Hepatic stellate cell (primary cell): ENCODE results near the gene IL1RAPL1.
"Not testable (repeated sequence)": the region's sequence is repeated elsewhere in the genome, so short reads cannot be mapped to it uniquely, and the experiment has no call there.

ENCODE experiments used
- DNase-seq: peaks from one replicate; pipeline ENCODE4 v3.0.0; 2011; ENCODE audit warnings: low spot score

The IL1RAPL1 gene

DNA sequence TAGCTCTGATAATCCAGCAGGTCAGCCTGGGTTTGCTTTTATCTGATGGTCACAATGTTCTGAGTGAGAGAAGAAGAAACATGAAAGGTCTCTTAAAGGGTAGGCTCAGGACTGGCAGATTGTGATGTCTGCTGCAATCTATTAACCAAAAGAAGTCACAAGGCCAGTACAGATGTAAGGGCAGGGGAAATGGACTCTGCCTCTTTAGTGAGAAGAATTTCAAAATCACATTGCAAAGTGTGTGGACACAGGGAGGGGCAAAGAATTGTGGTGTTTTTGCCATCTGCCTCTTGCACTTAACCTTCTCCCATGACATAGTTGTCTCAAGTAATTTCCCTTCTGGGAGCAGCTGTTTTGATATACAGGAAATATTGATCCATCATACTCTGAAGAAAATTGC, 40.9 kb downstream of the IL1RAPL1 start:
- DNase-seq, result no peak

DNA sequence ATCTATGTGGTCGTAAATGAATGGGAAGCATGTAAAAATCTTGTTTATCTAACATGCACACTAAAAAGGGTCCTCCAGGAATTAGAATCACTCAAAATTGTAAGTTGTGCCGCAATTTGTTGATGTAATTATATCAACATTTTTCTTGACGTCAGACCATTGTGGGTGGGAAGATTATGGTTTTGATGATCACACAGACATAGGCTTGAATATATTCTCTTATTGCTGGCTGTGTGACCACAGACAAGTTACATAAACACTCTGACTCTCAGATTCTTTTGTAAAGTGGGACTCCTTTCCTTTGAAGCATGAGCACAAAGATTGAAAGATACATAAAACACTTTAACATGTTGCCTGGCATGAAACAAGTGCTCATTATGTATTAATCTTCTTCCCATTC, 51.5 kb downstream of the IL1RAPL1 start:
- DNase-seq, result no peak

DNA sequence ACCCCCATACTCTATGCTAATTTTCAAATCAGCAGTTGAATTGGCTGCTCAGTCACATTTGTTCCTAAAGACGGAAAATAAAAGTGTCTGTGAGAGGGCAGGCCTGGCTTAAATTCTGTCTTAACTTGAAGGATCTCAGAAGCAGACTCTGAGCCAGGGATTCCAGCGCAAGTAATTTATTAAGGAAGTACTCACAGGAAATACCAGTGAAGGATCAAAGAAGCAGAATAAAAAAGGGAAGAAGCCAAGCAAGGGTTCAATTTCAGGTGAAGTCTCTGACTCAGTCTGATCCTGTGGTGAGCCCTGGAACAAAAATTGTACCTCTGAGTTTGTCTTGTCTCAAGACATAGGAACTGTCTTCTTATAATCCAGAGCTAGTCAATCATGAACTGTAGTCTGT, 52.2 kb downstream of the IL1RAPL1 start:
- no peak for DNase-seq

DNA sequence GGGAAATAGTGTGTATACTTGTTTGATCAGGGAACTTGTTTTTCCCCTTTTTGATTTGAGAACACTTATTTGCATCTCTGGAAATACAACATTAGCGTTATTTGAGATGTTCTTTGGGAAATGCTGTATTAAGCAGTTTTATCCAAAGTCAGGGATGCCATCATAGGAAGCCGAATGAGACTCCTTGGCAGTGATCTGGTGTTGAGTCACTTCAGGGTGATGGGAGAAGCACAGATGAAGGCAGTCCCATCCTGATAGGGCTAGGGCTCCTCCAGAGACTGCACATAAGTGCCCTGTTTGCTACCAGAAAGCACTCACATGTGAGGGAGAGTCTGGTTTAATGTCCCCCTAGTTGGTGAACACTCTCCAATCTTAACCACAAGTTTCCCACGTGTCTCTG, 62.3 kb downstream of the IL1RAPL1 start:
- no peak for DNase-seq

DNA sequence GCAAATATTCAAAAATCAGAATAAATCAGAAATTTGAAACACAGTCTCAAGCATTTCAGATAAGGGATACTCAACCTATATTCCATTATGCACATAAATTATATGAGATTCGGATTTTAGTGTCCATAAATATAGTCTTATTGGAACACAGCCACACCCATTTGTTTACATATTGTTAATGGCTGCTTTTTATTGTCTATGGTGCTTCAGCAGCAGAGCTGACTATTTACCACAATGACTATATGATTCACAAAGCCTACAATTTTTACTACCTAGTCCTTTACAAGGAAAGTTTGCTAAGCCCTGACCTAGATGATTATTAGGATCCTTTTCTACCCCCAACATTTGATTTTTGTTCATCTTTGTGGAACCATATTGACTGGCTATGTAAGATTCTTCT, 63.9 kb downstream of the IL1RAPL1 start:
- no peak for DNase-seq

DNA sequence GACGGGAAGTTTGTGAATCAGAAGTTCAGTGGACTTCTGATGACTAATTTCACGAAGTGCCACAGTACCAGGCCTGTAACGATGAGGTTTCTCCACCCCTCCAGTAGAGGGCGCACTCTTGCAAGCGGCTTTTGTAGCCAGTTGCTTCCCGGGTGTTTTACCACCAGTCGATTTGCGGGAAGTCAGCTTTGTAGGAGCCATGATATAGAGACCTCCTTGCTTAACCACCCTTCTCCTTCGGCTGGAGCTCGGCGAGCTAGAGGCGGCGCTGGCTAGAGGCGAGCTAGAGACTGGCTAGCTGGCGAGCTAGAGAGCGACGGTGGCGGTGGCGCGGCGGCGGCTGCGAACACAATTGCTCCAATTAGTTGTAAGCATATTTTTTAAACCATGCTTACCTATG, 72.0 kb downstream of the IL1RAPL1 start:
- DNase-seq, result no peak

DNA sequence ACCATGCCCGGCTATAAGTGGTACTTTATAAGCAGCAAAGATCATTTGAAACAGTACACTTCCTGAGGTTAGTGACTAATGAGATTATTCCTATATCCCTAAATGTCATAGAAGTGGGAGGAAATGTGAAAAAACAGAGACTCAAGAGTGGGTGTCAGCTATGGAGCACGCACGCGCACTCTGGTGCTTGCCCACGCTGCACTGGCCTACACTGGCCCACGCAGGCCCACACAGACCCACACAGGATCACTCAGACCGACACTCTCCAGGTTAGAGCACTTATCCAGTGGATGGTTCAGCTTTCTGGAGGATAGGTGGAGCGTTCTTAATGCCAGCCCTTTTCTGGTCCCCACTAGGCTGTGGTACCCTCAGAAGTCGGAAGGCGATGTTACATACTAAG, 78.5 kb downstream of the IL1RAPL1 start:
- DNase-seq, result no peak

DNA sequence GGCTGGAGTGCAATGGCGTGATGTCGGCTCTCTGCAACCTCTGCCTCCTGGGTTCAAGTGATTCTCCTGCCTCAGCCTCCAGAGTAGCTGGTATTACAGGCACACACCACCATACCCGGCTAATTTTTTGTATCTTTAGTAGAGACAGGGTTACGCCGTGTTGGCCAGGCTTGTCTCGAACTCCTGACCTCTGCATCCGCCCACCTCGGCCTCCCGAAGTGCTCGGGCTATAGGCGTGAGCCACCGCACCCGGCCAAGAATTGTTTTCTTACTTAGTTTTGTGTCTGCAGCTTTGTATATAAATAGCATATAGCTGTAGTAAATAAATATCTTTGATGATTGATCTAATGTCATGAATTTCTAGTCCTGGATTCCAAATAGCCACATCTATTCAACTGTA, 81.1 kb downstream of the IL1RAPL1 start:
- DNase-seq, result no peak

DNA sequence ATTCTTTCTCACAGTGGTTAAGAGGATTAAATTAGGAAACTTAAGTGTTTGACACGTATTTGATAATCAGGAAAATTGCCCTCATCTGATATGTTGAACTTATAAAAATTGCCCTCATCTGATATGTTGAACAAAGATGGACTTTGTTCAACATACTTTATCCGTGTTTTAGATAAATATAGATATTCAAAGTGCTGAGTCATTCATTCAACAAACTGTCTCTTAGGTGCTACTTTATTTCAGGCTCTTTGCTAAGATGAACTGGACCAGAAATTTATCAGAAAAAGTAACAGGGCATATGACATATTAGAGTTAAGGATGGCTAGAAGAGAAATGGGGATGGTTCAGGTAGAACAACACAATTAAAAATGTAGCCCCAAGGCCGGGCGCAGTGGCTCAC, 81.7 kb downstream of the IL1RAPL1 start:
- DNase-seq, result no peak

DNA sequence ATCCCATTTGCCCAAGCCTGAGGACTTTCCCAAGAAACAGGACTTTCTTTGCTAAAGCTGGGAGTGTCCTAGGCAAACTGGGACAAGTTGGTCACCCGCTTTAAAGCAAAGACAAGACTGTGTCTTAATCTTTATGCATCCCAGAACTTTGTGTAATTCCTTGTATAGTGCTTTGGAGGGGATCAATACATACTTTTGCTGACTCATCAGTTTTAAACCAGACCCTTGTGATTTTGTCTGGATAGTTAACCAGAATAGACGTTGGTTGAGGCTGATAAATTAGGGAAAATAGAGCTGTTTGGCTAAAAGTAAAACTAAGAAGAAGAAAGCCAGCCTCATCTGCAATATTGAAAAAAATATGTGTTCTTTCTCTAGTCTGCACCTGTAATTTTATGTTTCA, 82.8 kb downstream of the IL1RAPL1 start:
- DNase-seq, result no peak

DNA sequence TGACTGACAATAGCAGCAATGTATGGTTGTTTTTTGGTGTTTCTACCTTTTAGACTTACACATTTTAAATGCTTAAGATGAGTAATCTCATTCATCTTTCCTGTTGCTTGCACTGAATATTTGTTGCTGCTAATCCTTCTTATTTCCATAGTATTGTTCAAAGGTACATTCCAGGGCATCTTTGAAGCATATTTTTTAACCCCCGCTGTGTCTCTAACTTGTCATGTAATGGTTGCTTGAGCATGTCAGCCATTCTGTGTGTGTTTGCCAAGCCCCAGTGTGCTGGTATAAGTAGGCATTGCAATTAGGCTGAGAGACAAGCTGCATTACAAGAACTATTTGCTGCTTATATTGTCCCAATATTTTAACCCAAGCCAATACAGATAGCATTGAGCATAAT, 87.9 kb downstream of the IL1RAPL1 start:
- no peak for DNase-seq

DNA sequence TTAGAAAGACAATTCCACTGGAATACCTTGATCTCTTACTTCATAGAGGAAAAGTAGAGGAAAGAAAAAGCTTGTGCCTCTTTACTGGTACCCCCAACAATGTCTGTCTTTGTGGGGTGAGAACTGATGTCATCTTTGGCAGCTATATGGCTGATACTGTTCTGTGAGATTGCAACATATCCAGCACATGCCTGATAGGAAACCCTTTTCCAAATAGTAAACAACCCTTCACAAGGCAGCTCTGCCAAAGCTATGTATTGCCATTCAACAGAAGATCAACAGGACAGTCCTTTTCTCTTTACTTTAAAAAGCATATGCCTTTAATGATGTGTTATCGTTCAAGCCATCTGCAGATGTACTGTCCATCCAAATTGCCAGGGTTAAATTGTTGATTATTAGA, 105.9 kb downstream of the IL1RAPL1 start:
- DNase-seq, result no peak

DNA sequence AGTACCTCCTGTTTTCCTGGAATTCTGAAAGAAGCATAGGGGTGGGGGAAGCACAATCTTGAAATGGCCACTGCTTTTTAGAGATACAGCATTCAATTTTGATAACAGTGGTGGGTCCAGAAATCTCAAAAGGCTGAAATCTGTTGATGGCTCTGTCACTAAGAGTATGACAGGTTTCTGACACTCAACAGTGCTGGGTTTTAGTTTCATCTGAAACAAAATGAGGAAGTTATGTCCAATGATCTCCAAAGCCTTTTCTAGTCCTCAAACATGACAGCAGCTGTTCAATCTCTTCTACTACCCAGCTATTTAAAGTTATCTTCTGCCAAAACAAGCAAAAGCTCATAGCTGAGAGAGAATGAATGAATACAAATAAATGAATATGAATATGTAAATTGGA, 110.5 kb downstream of the IL1RAPL1 start:
- no peak for DNase-seq

DNA sequence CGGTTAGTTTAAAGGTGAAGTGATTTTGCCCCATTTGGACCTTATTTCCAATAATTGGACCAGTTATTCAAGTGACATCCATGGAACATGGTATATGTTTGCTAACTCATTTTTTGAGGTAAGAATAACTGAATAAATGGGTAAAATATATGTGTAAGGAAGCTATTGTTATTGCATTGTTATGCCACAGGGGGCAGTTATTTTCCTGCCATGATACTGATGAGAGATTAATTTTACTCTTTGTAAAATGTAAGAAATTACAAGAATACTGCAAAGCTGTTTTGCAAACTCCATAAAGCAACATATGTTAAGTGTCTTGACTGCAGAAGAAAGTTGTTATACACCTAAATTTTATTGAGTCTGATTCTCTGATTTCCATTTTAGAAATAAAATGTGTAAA, 114.0 kb downstream of the IL1RAPL1 start:
- DNase-seq, result no peak

DNA sequence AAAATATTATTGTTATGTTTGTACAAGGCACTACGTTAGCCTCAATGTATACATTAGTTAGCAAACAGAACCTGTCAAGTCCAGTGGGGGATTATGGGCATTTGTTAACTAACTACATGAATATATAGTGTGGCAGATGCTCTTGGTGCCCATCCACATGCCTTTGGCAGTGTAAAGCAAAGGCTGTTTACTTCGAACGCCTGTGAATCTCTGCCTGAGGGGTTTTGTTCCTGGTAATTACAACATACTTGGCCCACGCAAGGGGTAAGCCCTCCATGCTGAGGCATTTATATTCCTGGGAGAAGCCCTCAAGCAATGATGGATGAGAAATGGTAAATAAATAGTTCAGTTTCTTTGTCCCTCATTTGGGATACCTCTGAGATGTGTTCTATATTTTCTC, 119.7 kb downstream of the IL1RAPL1 start:
- no peak for DNase-seq

DNA sequence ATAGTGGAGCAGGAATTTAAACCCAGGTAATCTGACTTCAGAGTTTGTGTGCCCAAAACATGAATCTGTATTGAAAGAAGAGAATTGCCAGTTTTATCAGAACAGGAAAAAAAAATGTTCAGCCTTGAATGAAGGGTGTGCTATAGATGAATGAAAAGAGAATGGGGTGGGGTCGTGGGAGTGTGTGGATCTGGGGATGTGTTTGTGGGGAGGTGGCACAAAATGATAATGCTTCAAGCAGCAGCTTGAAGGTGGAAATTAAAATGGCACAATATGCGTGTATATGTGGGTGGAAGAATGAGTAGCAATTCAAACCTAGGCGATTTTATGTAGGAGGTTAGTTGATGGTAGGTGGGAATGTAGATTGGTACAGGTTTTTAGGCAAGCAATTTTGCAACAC, 122.2 kb downstream of the IL1RAPL1 start:
- no peak for DNase-seq

DNA sequence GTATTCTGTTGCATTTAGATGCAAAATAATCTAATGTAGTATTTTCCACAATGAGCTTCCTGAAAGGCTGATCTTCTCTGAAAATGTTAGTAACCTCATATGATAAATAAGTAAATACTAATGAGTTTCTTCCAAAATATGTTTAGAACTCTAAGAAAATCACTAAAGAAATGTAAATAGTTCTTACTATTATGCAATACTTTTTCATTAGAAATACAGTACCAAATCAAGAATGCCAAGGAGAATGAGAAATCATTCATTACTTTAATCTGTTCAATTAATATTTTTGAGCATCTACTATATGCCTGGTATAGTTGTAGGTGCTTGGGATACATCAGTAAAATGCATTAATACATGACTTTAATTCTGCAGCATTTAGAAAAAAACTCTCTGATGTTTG, 130.6 kb downstream of the IL1RAPL1 start:
- no peak for DNase-seq

DNA sequence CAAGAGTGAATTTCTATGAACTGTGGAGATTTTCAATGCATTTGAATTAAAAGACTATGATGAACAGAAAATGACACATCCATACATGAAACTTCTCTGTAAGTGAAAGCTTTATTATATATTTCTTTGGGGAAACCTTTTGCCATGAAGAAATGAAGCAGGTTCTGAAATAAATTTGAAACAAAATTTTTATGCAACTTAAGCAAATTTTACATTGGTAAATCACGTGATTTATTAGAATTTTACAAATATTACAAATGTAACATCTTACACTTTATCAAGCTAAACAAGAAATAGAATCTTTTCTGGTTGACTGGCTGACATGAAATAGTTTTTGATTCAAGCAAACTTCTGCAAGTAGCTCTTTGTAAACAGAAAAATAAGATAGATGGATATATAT, 131.2 kb downstream of the IL1RAPL1 start:
- no peak for DNase-seq

DNA sequence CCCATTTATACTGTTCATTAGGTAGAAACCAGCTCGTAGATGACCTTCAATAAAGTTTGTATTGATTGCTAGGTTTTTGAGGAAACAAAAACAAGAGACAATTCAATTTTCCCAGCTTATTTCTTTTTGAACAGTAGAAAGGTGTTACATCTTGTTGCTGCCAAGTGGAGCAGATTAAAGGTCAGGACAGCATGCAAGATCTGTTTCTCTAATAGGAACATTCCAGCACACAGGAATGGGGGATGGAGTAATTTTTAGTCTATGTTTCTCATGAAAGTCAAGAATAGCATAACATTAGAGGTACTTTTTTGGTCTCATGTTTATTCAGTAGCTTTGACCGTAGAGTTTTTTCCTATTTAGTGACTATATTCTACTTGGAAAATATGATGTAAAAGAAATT, 132.4 kb downstream of the IL1RAPL1 start:
- no peak for DNase-seq

DNA sequence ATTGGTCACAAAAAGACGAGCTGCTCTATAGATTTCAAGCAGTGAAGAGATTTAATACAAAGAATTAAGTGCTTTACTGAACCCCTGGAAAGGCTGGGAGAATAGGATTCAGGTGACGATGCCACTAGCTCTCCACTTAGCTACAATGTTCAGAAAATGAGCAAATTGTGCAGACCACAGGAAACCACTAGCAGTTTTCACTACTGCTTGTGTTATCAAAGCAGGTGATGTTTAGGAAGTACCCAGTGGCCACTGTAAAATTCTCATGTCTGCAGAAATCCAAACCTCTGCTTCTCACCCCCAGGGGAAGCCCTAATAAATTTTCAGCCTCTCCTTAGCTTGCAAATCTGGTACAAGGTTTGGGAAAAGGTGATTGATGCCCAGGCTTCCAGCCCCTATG, 165.1 kb downstream of the IL1RAPL1 start:
- DNase-seq, result no peak

DNA sequence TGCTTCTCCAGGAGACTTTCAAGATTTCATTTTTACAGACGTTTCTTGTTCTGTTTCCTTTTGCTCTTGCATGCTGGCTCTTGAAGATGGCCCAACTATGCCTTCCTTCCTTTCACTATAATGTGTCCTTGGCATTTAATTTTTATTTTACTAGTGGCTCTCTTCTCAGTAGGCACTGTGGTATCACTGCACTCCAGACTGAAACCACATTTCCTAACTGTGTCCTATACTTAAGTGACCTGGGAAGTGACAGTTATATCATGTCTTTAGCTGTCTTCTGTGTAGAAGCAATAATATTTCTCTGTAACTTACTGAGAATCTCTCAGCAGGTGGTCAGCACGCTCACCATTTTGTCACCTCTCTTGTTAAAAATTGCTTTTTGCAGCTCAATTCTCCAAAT, 168.9 kb downstream of the IL1RAPL1 start:
- no peak for DNase-seq

DNA sequence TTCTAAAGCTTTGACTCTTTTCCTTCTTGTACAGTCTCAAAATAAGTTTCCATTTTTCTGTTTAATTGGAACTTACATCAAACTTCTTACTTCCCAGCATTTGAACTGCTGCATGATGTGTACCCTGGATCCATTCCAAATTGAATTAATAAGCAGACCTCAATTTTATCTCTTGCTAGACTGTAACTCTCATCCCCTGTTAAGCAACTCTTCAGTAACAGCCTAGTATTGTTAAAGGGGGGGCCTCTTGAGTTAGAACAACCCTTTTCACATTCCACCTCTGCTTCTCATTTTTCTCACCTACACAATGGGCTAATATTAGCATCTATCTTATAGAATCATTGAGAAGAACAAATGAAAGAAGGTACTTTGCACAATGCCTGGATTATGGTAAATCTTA, 169.4 kb downstream of the IL1RAPL1 start:
- no peak for DNase-seq

DNA sequence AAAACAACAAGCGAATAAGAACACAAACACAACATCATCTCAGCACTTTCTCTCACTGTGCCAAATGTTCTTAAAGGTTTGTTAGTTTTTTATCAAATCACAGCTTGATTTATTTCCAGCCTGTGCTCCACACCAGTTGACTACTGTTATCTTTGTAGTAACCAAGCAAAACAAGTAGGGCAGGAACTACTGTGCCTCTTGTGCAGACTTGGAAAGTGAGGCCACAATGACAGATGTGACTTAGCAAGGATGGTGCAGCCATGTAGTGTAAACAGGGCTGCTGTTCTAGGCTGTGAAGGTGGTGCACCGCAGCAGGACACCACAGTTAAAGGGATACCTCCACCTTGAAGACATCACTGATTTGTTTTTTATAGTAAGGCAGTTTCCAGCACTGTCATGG, 170.0 kb downstream of the IL1RAPL1 start:
- DNase-seq, result no peak

DNA sequence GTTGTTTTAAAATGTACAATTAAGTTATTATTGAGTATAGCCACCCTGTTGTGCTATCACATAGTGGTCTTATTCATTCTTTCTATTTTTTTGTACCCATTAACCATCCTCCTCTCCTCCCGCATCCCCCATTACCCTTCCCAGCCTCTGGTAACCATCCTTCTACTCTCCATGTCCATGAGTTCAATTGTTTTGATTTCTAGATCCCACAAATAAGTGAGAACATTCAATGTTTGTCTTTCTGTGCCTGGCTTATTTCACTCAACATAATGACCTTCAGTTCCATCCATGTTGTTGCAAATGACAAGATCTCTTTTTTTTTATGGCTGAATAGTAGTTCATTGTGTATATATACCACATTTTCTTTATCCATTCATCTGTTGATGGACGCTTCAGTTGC, 179.3 kb downstream of the IL1RAPL1 start:
- DNase-seq, result not testable (repeated sequence)

DNA sequence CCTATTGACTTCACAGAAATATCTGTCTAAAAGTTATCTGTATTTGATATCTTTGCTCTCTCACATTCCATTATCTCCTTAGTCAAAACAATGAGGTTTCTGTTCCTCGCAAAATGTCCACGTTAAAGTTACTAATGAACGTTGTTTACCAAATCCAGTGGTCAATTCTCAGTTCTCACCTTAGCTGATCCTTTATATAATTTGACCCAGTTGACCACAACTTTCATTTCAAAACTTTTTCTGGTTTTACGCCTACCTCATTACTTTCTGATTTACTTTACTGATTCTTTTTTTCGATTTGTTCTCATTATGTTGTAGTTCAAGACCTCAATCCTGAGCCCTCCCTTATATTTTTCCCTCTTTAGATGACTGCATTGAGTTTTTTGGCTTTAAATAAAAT, 186.6 kb downstream of the IL1RAPL1 start:
- DNase-seq, result no peak
